ENCODE results near the gene PYDC1. TPM values are rescaled to one million over a fixed set of nuclear protein-coding genes. Genes with fewer than 3 reads are reported as not detected.
A peak's percentile ranks its signal among the peaks of the same experiment; 100 is the strongest.

The PYDC1 gene
- total and polyA plus RNA-seq, 2 donors (not counting 3 experiments of a cell fraction or from before 2014, with no cell fraction given): not detected

- dilution Hi-C loops (cut with MboI; ENCODE audit: extremely low pct_ligation_motif_present, low sequenced_read_pairs) (no loop called here), intact Hi-C loops (cut with micrococcal nuclease) (loop anchor here (2.0 to 5.0 kb wide), 3 partner anchors 180 to 666 kb away; partner anchors contain the start of gene ARMC5)
- H3K9me3 ChIP-seq (replicated peaks; ENCODE audit: control insufficient read depth, insufficient read depth, low read length): no peaks in the 10 kb centered on the region
- no peaks in the 10 kb centered on the region for H3K36me3 ChIP-seq (ENCODE audit: control insufficient read depth in 2 of 2, extremely low read depth in 1 of 2, insufficient read depth in 2 of 2, low read length in 2 of 2)
- BruUV-seq (replicated peaks): TSS peak; percentile 16
- H3K27ac ChIP-seq (ENCODE audit: insufficient read depth, low read depth, low read length): no peak within 1 kb of the TSS
- no peaks in the 10 kb centered on the region for H4K20me1 ChIP-seq (replicated peaks; ENCODE audit: control insufficient read depth, extremely low read depth, insufficient read depth, low read length)
- no peaks in the 10 kb centered on the region for H3K79me2 ChIP-seq (ENCODE audit: control insufficient read depth, insufficient read depth, low read length)
- peak within 1 kb of the TSS; percentile 26 to 62 (median 36) for H3K4me3 ChIP-seq (replicated peaks in 1 of 3; ENCODE audit: insufficient read depth in 1 of 3, low read depth in 1 of 3, low read length in 3 of 3)
- H3K4me1 ChIP-seq (ENCODE audit: control insufficient read depth, extremely low read depth, insufficient read depth, low read length): peaks cover 4% of the 10 kb centered on the region
- peak within 1 kb of the TSS; percentile 56 for H3K4me2 ChIP-seq (ENCODE audit: insufficient read depth, low read length)
- FAIRE-seq (peak; percentile 35), DNase-seq (ENCODE audit: low read depth, low spot score) (peak; percentile 36)
- TF ChIP-seq, protein P1, sequence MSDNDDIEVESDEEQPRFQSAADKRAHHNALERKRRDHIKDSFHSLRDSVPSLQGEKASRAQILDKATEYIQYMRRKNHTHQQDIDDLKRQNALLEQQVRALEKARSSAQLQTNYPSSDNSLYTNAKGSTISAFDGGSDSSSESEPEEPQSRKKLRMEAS (IDR thresholded peaks at IDR 0.05; ENCODE audit: insufficient read depth, insufficient read length): no peak
- TF ChIP-seq EZH2 (IDR thresholded peaks at IDR 0.05; ENCODE audit: borderline replicate concordance, low read depth, low read length, severe bottlenecking): no peak
- no peak for TF ChIP-seq GATA2 (IDR thresholded peaks at IDR 0.05; ENCODE audit: insufficient read depth, insufficient read length, low read depth, low read length)
- no peak for TF ChIP-seq MYC (IDR thresholded peaks at IDR 0.05; ENCODE audit: low read depth, low read length)
- no peak for TF ChIP-seq POLR2A (IDR thresholded peaks at IDR 0.05; ENCODE audit: low read depth, low read length)
- TF ChIP-seq CTCF (IDR thresholded peaks at IDR 0.05; ENCODE audit: extremely low read depth in 1 of 2, insufficient read depth in 1 of 2, low read depth in 1 of 2, low read length in 2 of 2): no peak
- TF ChIP-seq POLR2AphosphoS5 (IDR thresholded peaks at IDR 0.05; ENCODE audit: insufficient read depth, low read depth, low read length): no peak
- TF ChIP-seq JUN (IDR thresholded peaks at IDR 0.05; ENCODE audit: borderline replicate concordance, insufficient read depth, insufficient read length, low read depth): no peak
- TF ChIP-seq FOS (IDR thresholded peaks at IDR 0.05; ENCODE audit: borderline replicate concordance, insufficient read depth, low read length): no peak
- peak within 1 kb of the TSS; percentile 19 for H3K9ac ChIP-seq (replicated peaks; ENCODE audit: extremely low read depth, insufficient read depth, low read length)
- CTCF ChIA-PET: interaction anchor here (1.1 to 2.7 kb wide), 5 partner anchors 8 to 240 kb away, joined by 3 to 20 read pairs (median 6); partner anchors contain the start of genes TRIM72 and ZNF843
- H3K9me1 ChIP-seq (replicated peaks; ENCODE audit: control insufficient read depth, extremely low read depth, insufficient read depth, low read length): no peaks in the 10 kb centered on the region
- POLR2A ChIA-PET: interaction anchor here (0.9 to 1.3 kb wide), 2 partner anchors 22 to 61 kb away, joined by 4 to 5 read pairs; partner anchors contain the start of gene FUS
- peak within 1 kb of the TSS; percentile 84 for H2AFZ ChIP-seq (ENCODE audit: low read depth, low read length)
- H3K27me3 ChIP-seq (ENCODE audit: control insufficient read depth in 2 of 2, insufficient read depth in 2 of 2, low read length in 2 of 2): peaks cover 2 to 6% of the 10 kb centered on the region in 2 experiments
These were observed 14.2 kb downstream of the PYDC1 start, which contains the start of gene PYCARD for GRCh38 chr16:31202414-31203375. Gene PYCARD, minus strand, starts transcription at chr16:31202760. Its CDS starts 70 bp downstream, at chr16:31202690.
